ENCODE measurements around the gene ZFAND3.

ZFAND3 gene

GRCh38 chr6:38172739-38173410 lies 353.3 kb downstream of the ZFAND3 start:
- DNase-seq: no peak
- Histone ChIP-seq H3K4me3 (ENCODE audit: insufficient read depth, low read depth, low read length, poor library complexity, severe bottlenecking) (no peak overlapping the region), H3K9me3 (ENCODE audit: control insufficient read depth, low read length) (no peaks in the 10 kb centered on the region), H3K4me1 (ENCODE audit: control insufficient read depth, insufficient read depth, low read length, poor library complexity, severe bottlenecking) (no peaks in the 10 kb centered on the region), H3K27me3 (replicated peaks; ENCODE audit: control insufficient read depth, insufficient read depth, low read length, poor library complexity, severe bottlenecking) (no peaks in the 10 kb centered on the region), H3K36me3 (ENCODE audit: control insufficient read depth, insufficient read depth, low read length) (no peaks in the 10 kb centered on the region), H3K27ac (ENCODE audit: insufficient read depth, low read length, poor library complexity, severe bottlenecking) (no peak overlapping the region)

GRCh38 chr6:38173909-38174308 lies 354.4 kb downstream of the ZFAND3 start:
- no peaks in the 10 kb centered on the region for H3K27me3 ChIP-seq (replicated peaks; ENCODE audit: control insufficient read depth, insufficient read depth, low read length, poor library complexity, severe bottlenecking)
- no peak for DNase-seq
- no peak overlapping the region for H3K27ac ChIP-seq (ENCODE audit: insufficient read depth, low read length, poor library complexity, severe bottlenecking)

GRCh38 chr6:38174315-38174714 lies 354.8 kb downstream of the ZFAND3 start:
- no peak overlapping the region for H3K27ac ChIP-seq (ENCODE audit: insufficient read depth, low read length, poor library complexity, severe bottlenecking)
- H3K36me3 ChIP-seq (ENCODE audit: control insufficient read depth, insufficient read depth, low read length): no peaks in the 10 kb centered on the region
- no peak for DNase-seq
- no peak overlapping the region for H3K4me3 ChIP-seq (ENCODE audit: insufficient read depth, low read depth, low read length, poor library complexity, severe bottlenecking)
- H3K9me3 ChIP-seq (ENCODE audit: control insufficient read depth, low read length): no peaks in the 10 kb centered on the region
- H3K4me1 ChIP-seq (ENCODE audit: control insufficient read depth, insufficient read depth, low read length, poor library complexity, severe bottlenecking): no peaks in the 10 kb centered on the region
- no peaks in the 10 kb centered on the region for H3K27me3 ChIP-seq (replicated peaks; ENCODE audit: control insufficient read depth, insufficient read depth, low read length, poor library complexity, severe bottlenecking)

More at GRCh38 chr6:38173909-38174308, 354.4 kb downstream of the ZFAND3 start:
- Histone ChIP-seq H3K9me3 (ENCODE audit: control insufficient read depth, low read length) (no peaks in the 10 kb centered on the region), H3K4me1 (ENCODE audit: control insufficient read depth, insufficient read depth, low read length, poor library complexity, severe bottlenecking) (no peaks in the 10 kb centered on the region), H3K36me3 (ENCODE audit: control insufficient read depth, insufficient read depth, low read length) (no peaks in the 10 kb centered on the region), H3K4me3 (ENCODE audit: insufficient read depth, low read depth, low read length, poor library complexity, severe bottlenecking) (no peak overlapping the region)

GRCh38 chr6:38174806-38175495 lies 355.4 kb downstream of the ZFAND3 start:
- no peak overlapping the region for H3K4me3 ChIP-seq (ENCODE audit: insufficient read depth, low read depth, low read length, poor library complexity, severe bottlenecking)

GRCh38 chr6:38175786-38176185 lies 356.3 kb downstream of the ZFAND3 start:
- no peak for DNase-seq
- Histone ChIP-seq H3K27ac (ENCODE audit: insufficient read depth, low read length, poor library complexity, severe bottlenecking) (no peak overlapping the region), H3K9me3 (ENCODE audit: control insufficient read depth, low read length) (no peaks in the 10 kb centered on the region), H3K4me3 (ENCODE audit: insufficient read depth, low read depth, low read length, poor library complexity, severe bottlenecking) (no peak overlapping the region), H3K27me3 (replicated peaks; ENCODE audit: control insufficient read depth, insufficient read depth, low read length, poor library complexity, severe bottlenecking) (no peaks in the 10 kb centered on the region), H3K36me3 (ENCODE audit: control insufficient read depth, insufficient read depth, low read length) (no peaks in the 10 kb centered on the region), H3K4me1 (ENCODE audit: control insufficient read depth, insufficient read depth, low read length, poor library complexity, severe bottlenecking) (no peaks in the 10 kb centered on the region)

More at GRCh38 chr6:38174806-38175495, 355.4 kb downstream of the ZFAND3 start:
- H3K27me3 ChIP-seq (replicated peaks; ENCODE audit: control insufficient read depth, insufficient read depth, low read length, poor library complexity, severe bottlenecking): no peaks in the 10 kb centered on the region
- no peaks in the 10 kb centered on the region for H3K36me3 ChIP-seq (ENCODE audit: control insufficient read depth, insufficient read depth, low read length)
- no peak overlapping the region for H3K27ac ChIP-seq (ENCODE audit: insufficient read depth, low read length, poor library complexity, severe bottlenecking)
- H3K9me3 ChIP-seq (ENCODE audit: control insufficient read depth, low read length): no peaks in the 10 kb centered on the region
- no peaks in the 10 kb centered on the region for H3K4me1 ChIP-seq (ENCODE audit: control insufficient read depth, insufficient read depth, low read length, poor library complexity, severe bottlenecking)
- DNase-seq: no peak

GRCh38 chr6:38176797-38177751 lies 357.5 kb downstream of the ZFAND3 start:
- no peaks in the 10 kb centered on the region for H3K9me3 ChIP-seq (ENCODE audit: control insufficient read depth, low read length)
- H3K4me1 ChIP-seq (ENCODE audit: control insufficient read depth, insufficient read depth, low read length, poor library complexity, severe bottlenecking): no peaks in the 10 kb centered on the region
- H3K27ac ChIP-seq (ENCODE audit: insufficient read depth, low read length, poor library complexity, severe bottlenecking): no peak overlapping the region
- DNase-seq: no peak
- no peaks in the 10 kb centered on the region for H3K36me3 ChIP-seq (ENCODE audit: control insufficient read depth, insufficient read depth, low read length)
- no peak overlapping the region for H3K4me3 ChIP-seq (ENCODE audit: insufficient read depth, low read depth, low read length, poor library complexity, severe bottlenecking)
- H3K27me3 ChIP-seq (replicated peaks; ENCODE audit: control insufficient read depth, insufficient read depth, low read length, poor library complexity, severe bottlenecking): no peaks in the 10 kb centered on the region

GRCh38 chr6:38177882-38178583 lies 358.5 kb downstream of the ZFAND3 start:
- Histone ChIP-seq H3K27me3 (replicated peaks; ENCODE audit: control insufficient read depth, insufficient read depth, low read length, poor library complexity, severe bottlenecking) (no peaks in the 10 kb centered on the region), H3K27ac (ENCODE audit: insufficient read depth, low read length, poor library complexity, severe bottlenecking) (no peak overlapping the region), H3K36me3 (ENCODE audit: control insufficient read depth, insufficient read depth, low read length) (no peaks in the 10 kb centered on the region), H3K9me3 (ENCODE audit: control insufficient read depth, low read length) (no peaks in the 10 kb centered on the region), H3K4me3 (ENCODE audit: insufficient read depth, low read depth, low read length, poor library complexity, severe bottlenecking) (no peak overlapping the region), H3K4me1 (ENCODE audit: control insufficient read depth, insufficient read depth, low read length, poor library complexity, severe bottlenecking) (no peaks in the 10 kb centered on the region)
- no peak for DNase-seq

- Histone ChIP-seq H3K27ac (ENCODE audit: insufficient read depth, low read length, poor library complexity, severe bottlenecking) (no peak overlapping the region), H3K4me3 (ENCODE audit: insufficient read depth, low read depth, low read length, poor library complexity, severe bottlenecking) (no peak overlapping the region), H3K36me3 (ENCODE audit: control insufficient read depth, insufficient read depth, low read length) (no peaks in the 10 kb centered on the region), H3K27me3 (replicated peaks; ENCODE audit: control insufficient read depth, insufficient read depth, low read length, poor library complexity, severe bottlenecking) (no peaks in the 10 kb centered on the region), H3K4me1 (ENCODE audit: control insufficient read depth, insufficient read depth, low read length, poor library complexity, severe bottlenecking) (no peaks in the 10 kb centered on the region), H3K9me3 (ENCODE audit: control insufficient read depth, low read length) (no peaks in the 10 kb centered on the region)
- DNase-seq: no peak
Measured at GRCh38 chr6:38178584-38178886, 359.0 kb downstream of the ZFAND3 start.

- no peak overlapping the region for H3K4me3 ChIP-seq (ENCODE audit: insufficient read depth, low read depth, low read length, poor library complexity, severe bottlenecking)
- H3K27me3 ChIP-seq (replicated peaks; ENCODE audit: control insufficient read depth, insufficient read depth, low read length, poor library complexity, severe bottlenecking): no peaks in the 10 kb centered on the region
- H3K36me3 ChIP-seq (ENCODE audit: control insufficient read depth, insufficient read depth, low read length): no peaks in the 10 kb centered on the region
- H3K4me1 ChIP-seq (ENCODE audit: control insufficient read depth, insufficient read depth, low read length, poor library complexity, severe bottlenecking): no peaks in the 10 kb centered on the region
- DNase-seq: no peak
- no peak overlapping the region for H3K27ac ChIP-seq (ENCODE audit: insufficient read depth, low read length, poor library complexity, severe bottlenecking)
- H3K9me3 ChIP-seq (ENCODE audit: control insufficient read depth, low read length): no peaks in the 10 kb centered on the region
Measured at GRCh38 chr6:38179300-38179699, 359.8 kb downstream of the ZFAND3 start.

Measured in effector memory CD4-positive, alpha-beta T cell (primary cell).